GM18508 (cell line): ENCODE measurements around the gene GNAT3.

Source experiments
- ATAC-seq: cut with Tn5 transposase; IDR thresholded peaks from one replicate; pipeline ENCODE4 v1.9.1; 2021; ENCODE audit warnings: moderate number of reproducible peaks; ENCODE audit not compliant: insufficient read depth, unreplicated experiment

The GNAT3 gene

GRCh38 chr7:80505900-80506500 is 5.9 kb downstream of the GNAT3 start:
- ATAC-seq, result no peak

GRCh38 chr7:80500325-80500724 is 11.5 kb downstream of the GNAT3 start:
- ATAC-seq, result no peak

- no peak for ATAC-seq
These were observed 12.4 kb downstream of the GNAT3 start for GRCh38 chr7:80499350-80499953.

DNA sequence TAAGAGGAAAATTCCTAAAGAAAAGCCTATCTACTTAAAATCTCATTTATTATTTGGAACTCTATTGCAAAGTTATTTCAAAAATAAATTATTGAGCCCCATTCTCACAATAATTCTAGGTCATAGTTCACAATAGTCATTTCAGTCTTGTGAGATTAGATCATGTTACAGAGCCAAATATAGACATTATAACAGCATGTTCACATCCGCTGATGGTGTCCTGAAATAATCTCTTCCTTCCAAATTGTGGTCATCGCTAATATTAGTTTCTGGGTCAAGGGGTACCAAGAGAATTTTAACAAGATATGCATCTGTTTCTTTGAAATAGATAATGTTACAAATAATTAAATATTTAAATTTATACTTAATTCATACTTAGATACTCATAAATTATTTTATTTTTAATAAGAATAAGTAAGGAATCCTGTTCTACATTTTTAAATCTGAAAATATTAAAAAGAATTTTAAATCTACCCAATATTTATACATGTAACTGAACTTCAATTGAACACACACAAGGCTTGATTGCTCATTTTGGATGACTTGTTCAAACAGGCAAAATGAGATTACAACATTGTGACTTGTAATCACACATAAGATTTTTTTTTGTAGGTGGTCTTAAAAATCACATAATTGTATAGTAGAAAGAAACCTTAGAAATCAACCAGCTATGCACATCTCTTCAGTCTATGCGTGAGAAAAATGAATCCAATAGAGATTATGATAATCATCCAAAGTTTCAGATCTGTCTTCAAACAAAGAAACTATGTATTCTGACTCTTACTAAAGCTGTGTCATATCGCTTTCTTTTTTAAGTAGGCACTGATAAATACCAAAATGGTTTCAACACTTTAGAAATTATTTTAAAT is 13.1 kb downstream of the GNAT3 start:
- ATAC-seq, result no peak

DNA sequence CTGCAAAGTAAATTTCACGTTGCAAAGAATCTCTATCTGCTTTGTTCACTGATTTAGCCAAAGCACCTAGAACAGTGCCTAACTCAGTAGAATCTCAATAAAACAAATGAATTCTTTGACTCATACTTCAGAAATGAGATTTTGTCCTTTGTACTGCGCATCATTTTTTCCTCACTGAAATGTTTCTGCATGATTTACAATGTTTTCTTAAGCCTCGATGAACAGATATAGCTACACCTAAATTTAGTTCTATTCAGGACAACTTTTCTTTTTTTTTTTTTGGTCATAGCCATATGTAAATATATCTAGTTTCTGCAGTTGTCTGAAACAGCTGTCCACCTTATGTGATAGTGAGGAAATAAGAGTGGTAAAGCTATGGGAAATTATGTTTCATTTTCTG is 15.3 kb downstream of the GNAT3 start:
- ATAC-seq, result no peak

DNA sequence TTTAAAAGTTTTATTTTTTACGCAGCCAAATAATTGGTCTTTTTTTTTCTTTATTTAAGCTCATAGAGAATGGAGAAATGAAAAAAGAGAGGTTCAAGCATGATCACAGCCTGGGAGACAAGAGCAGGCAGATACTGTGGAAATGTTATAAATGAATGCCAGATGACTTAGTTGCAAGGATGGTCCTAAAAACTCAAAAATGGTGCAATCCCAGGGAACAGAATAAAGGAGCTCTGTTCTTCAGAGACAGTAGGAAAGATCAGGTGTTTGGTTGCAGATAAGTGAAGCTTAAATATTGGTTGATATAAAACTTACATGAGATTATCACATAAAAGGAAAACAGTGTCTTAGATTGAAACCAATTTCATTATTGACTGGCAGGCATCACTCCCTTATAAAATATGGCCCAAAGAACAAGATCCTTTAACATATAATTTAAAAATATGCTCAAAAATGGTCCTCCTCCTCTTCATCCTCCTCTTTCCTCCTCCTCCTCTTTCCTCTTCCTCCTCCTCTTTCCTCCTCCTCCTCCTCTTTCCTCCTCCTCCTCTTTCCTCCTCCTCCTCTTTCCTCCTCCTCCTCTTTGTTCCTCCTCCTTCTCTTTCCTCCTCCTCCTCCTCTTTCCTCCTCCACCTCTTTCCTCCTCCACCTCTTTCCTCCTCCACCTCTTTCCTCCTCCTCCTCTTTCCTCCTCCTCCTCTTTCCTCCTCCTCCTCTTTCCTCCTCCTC is 18.6 kb downstream of the GNAT3 start:
- ATAC-seq, result no peak

GRCh38 chr7:80491462-80491861 is 20.4 kb downstream of the GNAT3 start:
- ATAC-seq, result no peak

DNA sequence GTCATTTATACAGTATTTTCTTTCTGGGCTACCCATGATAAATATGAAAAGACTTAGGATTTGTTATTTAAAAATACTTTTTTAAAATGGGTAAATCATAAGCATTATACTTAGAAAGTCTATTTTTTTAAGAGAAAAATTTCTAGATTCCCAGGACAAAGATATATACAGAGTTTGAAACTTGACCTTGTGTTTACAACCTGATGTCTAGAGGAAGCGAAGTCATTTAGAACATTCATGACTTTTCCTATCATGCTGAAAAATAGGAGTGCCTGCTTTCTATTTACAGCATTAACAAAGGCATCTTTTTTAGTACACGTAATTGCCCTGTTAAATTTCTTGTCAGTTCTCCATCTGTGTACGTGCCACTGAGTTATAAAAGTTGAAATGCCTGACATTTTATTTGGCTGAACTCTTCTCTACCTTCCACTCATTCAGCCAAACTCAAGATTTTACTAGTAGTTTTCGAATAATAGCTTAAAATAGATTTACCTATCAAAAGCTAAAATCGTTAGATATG is 23.0 kb downstream of the GNAT3 start:
- no peak for ATAC-seq

DNA sequence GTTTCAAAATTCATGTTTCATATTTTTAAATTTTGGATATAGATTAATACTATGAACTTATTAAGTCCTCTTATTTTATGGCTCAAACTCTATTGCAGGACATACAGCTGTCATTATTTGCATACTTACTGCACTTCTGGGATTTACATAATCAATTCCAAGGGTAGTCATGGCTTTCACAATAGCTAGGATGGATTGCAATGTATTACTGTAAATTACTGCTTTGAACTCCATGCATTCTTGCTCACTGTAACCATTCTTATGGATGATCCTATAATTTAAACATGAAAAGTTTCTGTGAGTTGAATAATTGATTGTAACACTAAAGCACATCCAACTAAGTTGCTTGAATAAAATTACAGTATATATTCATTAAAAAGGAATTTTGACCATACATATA is 23.5 kb downstream of the GNAT3 start:
- no peak for ATAC-seq

GRCh38 chr7:80485721-80486120 is 26.1 kb downstream of the GNAT3 start:
- ATAC-seq, result no peak

GRCh38 chr7:80482950-80483349 is 28.9 kb downstream of the GNAT3 start:
- no peak for ATAC-seq

GRCh38 chr7:80481196-80481884 is 30.5 kb downstream of the GNAT3 start:
- ATAC-seq, result no peak

- ATAC-seq, result no peak
These were observed 31.3 kb downstream of the GNAT3 start for GRCh38 chr7:80480566-80480965.

DNA sequence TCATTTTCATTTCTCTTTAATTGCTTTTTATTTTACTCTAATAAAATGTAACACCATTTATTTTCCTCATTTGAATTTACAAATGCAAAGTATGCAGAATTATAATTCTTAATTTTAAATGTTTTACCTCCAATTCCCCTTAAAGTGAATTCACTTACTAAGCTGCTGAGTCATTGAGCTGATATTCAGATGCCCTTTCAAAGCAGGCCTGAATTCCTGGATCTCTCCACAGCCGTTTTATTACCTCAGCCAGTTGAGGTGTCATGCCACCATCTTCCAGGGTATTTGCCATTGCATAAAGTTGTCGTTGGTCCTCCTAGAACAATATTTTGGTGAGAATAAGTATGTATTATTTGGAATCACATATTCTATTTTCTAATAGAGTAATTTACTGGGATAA is 33.2 kb downstream of the GNAT3 start:
- ATAC-seq, result no peak

GRCh38 chr7:80476035-80476434 is 35.8 kb downstream of the GNAT3 start:
- no peak for ATAC-seq

DNA sequence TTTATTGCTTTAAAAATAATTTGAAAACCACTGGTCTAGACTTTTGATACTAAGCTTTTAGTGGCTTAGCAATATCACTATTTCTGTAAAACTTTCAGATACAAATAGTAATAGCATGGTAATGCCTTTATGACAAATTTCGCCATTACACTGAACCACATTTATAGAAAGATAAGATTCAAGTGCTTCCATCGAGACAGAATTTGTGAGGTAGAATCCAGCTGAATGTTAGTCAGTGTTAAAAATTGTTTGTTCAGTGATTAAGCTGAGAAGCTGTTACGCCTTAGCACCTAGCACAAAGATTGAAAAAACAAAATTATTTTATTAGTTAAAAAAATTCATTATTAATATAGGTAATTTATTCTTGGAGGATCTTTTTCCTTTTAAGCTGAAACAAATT is 36.5 kb downstream of the GNAT3 start:
- no peak for ATAC-seq

- ATAC-seq, result no peak
These were observed 38.1 kb downstream of the GNAT3 start for GRCh38 chr7:80473751-80474150.

DNA sequence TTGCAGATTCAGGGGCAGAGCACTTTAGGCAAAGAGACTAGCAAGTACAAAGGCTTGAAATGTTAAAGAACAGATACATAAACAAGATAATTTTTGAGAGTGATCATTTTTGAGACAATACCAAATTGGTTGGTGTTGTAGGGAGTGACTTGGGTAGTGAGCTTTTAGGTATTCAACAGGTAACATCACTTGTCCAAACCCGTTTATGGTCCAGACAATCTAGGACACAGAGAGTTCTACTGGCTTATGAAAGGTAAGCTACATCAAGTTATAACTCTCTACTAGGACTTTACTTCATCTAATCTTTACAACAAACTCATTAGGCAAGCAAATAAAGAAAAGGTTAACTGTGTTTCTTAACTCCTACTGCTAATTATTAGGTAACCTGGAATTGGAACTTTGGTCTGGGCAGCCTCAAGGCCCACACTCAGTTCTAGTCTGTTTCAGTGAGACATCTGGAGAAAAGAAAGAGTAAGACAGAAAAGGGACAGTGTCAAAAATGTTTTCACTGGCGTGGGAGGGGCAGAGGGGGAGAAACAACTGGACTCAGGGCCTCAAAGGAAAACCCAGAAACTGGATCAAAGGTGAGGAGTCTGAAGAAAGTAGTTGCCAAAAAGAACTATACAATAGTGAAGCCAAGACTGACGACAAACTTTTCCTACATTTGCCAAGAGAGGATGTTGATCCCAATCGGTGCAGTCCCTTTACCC is 39.2 kb downstream of the GNAT3 start:
- no peak for ATAC-seq

DNA sequence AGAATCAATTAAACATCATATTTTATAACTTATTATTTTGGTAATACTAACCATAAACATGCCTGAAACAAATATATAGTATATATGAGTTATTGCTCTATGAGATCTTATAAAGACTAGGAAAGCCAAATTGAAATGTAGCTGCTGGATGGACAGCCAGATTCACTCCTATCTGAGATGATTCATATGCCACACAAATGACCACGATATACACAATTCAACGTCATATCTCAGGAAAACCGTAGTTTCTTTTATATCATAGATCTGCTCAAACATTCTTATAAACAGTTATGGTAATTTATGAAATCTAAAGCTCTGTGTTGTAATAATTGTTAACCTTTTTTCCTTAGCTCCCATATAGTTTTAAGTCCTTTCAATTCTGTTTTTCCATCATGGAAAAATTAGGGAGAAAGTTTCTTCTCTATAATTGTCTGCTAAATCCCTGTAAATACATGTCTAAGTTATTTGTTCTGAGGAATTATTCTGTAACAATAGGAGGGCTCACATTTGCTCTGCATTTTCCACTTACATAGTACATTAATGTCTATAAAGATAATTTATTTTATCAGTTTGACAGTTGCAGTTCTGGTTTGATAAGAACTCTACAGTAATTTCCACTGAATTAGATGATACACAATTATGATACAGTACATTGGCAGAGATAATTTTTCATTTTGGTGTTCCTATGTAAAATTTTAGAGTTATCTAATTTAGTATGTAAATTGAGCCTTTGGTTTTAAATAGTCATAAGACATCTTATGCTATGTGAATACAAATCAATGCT is 42.7 kb downstream of the GNAT3 start:
- no peak for ATAC-seq
